ENCODE data around the gene FHL5. TPM values are rescaled to one million over a fixed set of nuclear protein-coding genes. Genes with fewer than 3 reads are reported as not detected.

Gene FHL5
- total and polyA plus RNA-seq, 2 experiments from 2014 or later, result not detected

DNA sequence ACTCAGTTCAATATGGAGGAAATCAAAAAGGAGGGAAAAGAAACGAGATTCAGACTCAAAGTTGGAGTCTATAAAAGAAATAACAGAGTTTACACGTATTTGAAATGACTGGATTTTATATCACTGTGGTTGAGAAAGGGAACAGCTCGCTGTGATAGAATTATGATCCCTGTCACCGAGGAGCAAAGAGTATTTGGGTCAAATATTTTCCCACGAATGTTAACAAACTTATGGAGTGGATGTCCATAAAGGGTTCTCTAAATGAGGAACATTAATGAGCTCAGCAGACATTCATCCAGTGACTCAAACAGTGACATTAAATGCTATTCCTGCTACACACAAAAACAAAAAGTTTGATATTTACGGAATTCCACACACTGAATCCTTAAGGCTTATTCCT lies 57.9 kb downstream of the FHL5 start (continued):
- TF ChIP-seq, protein P1, sequence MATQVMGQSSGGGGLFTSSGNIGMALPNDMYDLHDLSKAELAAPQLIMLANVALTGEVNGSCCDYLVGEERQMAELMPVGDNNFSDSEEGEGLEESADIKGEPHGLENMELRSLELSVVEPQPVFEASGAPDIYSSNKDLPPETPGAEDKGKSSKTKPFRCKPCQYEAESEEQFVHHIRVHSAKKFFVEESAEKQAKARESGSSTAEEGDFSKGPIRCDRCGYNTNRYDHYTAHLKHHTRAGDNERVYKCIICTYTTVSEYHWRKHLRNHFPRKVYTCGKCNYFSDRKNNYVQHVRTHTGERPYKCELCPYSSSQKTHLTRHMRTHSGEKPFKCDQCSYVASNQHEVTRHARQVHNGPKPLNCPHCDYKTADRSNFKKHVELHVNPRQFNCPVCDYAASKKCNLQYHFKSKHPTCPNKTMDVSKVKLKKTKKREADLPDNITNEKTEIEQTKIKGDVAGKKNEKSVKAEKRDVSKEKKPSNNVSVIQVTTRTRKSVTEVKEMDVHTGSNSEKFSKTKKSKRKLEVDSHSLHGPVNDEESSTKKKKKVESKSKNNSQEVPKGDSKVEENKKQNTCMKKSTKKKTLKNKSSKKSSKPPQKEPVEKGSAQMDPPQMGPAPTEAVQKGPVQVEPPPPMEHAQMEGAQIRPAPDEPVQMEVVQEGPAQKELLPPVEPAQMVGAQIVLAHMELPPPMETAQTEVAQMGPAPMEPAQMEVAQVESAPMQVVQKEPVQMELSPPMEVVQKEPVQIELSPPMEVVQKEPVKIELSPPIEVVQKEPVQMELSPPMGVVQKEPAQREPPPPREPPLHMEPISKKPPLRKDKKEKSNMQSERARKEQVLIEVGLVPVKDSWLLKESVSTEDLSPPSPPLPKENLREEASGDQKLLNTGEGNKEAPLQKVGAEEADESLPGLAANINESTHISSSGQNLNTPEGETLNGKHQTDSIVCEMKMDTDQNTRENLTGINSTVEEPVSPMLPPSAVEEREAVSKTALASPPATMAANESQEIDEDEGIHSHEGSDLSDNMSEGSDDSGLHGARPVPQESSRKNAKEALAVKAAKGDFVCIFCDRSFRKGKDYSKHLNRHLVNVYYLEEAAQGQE (IDR thresholded peaks at IDR 0.05; ENCODE audit: unreplicated experiment), result no peak
- TF ChIP-seq ZNF114 (CRISPR knock-in tag; IDR thresholded peaks at IDR 0.05) (no peak), POLR2AphosphoS5 (IDR thresholded peaks at IDR 0.05; ENCODE audit: low read depth) (no peak)

DNA sequence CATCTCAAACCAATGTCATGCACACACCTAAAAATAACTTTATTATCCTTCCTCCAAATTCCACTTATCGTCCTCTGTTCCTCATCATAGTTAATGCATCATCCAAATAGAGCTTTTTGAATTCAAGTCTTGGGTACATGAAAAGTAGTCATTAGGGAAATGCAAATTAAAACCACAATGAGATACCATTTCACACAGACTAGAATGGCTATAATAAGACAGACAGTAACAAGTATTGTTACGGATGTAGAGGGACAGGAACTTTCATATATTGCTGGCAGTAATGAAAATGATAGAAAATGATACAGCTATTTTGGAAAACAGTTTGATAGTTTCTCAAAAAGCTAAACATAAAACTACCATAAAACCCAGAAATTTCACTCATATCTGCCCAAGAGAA lies 59.1 kb downstream of the FHL5 start:
- Histone ChIP-seq H3K9me2 (ENCODE audit: insufficient read depth) (no peaks in the 10 kb centered on the region), H3K36me3 (ENCODE audit: insufficient read depth) (no peaks in the 10 kb centered on the region), H3K79me2 (replicated peaks; ENCODE audit: insufficient read depth) (no peaks in the 10 kb centered on the region), H3F3A (replicated peaks; ENCODE audit: low read depth) (no peaks in the 10 kb centered on the region), H3K4me1 (ENCODE audit: insufficient read depth) (no peaks in the 10 kb centered on the region; the same call in 1 of the 2 replicates), H2AFZ (no peak overlapping the region), H3K27me3 (ENCODE audit: insufficient read depth) (no peaks in the 10 kb centered on the region), H3K4me2 (no peak overlapping the region), H4K20me1 (replicated peaks; ENCODE audit: insufficient read depth) (no peaks in the 10 kb centered on the region), H3K27ac (ENCODE audit: low read depth) (no peak overlapping the region), H3K4me3 (no peak overlapping the region)
- Mint-ChIP-seq H3K27ac (no peak overlapping the region), H3K36me3 (ENCODE audit: low read depth) (no peaks in the 10 kb centered on the region), H3K27me3 (ENCODE audit: insufficient read depth, low read depth, poor library complexity) (no peaks in the 10 kb centered on the region), H3K4me3 (no peak overlapping the region), H3K9me3 (no peaks in the 10 kb centered on the region), H3K4me1 (no peaks in the 10 kb centered on the region)
- DNase-seq (ENCODE audit: low spot score) (no peak), ATAC-seq (no peak)
- TF ChIP-seq POLR2AphosphoS5 (IDR thresholded peaks at IDR 0.05; ENCODE audit: low read depth), result no peak
- TF ChIP-seq ZNF114 (CRISPR knock-in tag; IDR thresholded peaks at IDR 0.05), result no peak
- TF ChIP-seq, protein P1 (IDR thresholded peaks at IDR 0.05; ENCODE audit: unreplicated experiment), result no peak
- no peak for TF ChIP-seq NANOG (IDR thresholded peaks at IDR 0.05; ENCODE audit: borderline replicate concordance)
- no peak for TF ChIP-seq STAT1 (IDR thresholded peaks at IDR 0.05; ENCODE audit: unreplicated experiment)
- no peak for TF ChIP-seq JUNB (IDR thresholded peaks at IDR 0.05; ENCODE audit: unreplicated experiment)
- TF ChIP-seq, protein P2, sequence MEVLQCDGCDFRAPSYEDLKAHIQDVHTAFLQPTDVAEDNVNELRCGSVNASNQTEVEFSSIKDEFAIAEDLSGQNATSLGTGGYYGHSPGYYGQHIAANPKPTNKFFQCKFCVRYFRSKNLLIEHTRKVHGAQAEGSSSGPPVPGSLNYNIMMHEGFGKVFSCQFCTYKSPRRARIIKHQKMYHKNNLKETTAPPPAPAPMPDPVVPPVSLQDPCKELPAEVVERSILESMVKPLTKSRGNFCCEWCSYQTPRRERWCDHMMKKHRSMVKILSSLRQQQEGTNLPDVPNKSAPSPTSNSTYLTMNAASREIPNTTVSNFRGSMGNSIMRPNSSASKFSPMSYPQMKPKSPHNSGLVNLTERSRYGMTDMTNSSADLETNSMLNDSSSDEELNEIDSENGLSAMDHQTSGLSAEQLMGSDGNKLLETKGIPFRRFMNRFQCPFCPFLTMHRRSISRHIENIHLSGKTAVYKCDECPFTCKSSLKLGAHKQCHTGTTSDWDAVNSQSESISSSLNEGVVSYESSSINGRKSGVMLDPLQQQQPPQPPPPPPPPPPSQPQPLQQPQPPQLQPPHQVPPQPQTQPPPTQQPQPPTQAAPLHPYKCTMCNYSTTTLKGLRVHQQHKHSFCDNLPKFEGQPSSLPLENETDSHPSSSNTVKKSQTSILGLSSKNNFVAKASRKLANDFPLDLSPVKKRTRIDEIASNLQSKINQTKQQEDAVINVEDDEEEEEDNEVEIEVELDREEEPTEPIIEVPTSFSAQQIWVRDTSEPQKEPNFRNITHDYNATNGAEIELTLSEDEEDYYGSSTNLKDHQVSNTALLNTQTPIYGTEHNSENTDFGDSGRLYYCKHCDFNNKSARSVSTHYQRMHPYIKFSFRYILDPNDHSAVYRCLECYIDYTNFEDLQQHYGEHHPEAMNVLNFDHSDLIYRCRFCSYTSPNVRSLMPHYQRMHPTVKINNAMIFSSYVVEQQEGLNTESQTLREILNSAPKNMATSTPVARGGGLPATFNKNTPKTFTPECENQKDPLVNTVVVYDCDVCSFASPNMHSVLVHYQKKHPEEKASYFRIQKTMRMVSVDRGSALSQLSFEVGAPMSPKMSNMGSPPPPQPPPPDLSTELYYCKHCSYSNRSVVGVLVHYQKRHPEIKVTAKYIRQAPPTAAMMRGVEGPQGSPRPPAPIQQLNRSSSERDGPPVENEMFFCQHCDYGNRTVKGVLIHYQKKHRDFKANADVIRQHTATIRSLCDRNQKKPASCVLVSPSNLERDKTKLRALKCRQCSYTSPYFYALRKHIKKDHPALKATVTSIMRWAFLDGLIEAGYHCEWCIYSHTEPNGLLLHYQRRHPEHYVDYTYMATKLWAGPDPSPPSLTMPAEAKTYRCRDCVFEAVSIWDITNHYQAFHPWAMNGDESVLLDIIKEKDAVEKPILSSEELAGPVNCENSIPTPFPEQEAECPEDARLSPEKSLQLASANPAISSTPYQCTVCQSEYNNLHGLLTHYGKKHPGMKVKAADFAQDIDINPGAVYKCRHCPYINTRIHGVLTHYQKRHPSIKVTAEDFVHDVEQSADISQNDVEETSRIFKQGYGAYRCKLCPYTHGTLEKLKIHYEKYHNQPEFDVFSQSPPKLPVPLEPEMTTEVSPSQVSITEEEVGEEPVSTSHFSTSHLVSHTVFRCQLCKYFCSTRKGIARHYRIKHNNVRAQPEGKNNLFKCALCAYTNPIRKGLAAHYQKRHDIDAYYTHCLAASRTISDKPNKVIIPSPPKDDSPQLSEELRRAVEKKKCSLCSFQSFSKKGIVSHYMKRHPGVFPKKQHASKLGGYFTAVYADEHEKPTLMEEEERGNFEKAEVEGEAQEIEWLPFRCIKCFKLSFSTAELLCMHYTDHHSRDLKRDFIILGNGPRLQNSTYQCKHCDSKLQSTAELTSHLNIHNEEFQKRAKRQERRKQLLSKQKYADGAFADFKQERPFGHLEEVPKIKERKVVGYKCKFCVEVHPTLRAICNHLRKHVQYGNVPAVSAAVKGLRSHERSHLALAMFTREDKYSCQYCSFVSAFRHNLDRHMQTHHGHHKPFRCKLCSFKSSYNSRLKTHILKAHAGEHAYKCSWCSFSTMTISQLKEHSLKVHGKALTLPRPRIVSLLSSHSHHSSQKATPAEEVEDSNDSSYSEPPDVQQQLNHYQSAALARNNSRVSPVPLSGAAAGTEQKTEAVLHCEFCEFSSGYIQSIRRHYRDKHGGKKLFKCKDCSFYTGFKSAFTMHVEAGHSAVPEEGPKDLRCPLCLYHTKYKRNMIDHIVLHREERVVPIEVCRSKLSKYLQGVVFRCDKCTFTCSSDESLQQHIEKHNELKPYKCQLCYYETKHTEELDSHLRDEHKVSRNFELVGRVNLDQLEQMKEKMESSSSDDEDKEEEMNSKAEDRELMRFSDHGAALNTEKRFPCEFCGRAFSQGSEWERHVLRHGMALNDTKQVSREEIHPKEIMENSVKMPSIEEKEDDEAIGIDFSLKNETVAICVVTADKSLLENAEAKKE (CRISPR knock-in tag; IDR thresholded peaks at IDR 0.05), result no peak
- TF ChIP-seq CREB1 (CRISPR knock-in tag; IDR thresholded peaks at IDR 0.05; ENCODE audit: low read depth), result no peak
- TF ChIP-seq, protein P3, sequence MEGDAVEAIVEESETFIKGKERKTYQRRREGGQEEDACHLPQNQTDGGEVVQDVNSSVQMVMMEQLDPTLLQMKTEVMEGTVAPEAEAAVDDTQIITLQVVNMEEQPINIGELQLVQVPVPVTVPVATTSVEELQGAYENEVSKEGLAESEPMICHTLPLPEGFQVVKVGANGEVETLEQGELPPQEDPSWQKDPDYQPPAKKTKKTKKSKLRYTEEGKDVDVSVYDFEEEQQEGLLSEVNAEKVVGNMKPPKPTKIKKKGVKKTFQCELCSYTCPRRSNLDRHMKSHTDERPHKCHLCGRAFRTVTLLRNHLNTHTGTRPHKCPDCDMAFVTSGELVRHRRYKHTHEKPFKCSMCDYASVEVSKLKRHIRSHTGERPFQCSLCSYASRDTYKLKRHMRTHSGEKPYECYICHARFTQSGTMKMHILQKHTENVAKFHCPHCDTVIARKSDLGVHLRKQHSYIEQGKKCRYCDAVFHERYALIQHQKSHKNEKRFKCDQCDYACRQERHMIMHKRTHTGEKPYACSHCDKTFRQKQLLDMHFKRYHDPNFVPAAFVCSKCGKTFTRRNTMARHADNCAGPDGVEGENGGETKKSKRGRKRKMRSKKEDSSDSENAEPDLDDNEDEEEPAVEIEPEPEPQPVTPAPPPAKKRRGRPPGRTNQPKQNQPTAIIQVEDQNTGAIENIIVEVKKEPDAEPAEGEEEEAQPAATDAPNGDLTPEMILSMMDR (conservative IDR thresholded peaks at IDR 0.05; ENCODE audit: low read depth in 2 of 2), result no peak
- TF ChIP-seq EZH2phosphoT487 (IDR thresholded peaks at IDR 0.05; ENCODE audit: unreplicated experiment), result no peak

Data from GM23338 (cell line).